ENCODE results near the gene RSPH6A. TPM values are rescaled to one million over a fixed set of nuclear protein-coding genes. Genes with fewer than 3 reads are reported as not detected.
A peak's percentile ranks its signal among the peaks of the same experiment; 100 is the strongest.

The RSPH6A gene
- total and polyA plus RNA-seq, 2 of the 13 experiments (the other 11 are each of a cell fraction or from before 2014, with no cell fraction given), result 0.07 TPM; not detected in 1

GRCh38 chr19:45815481-45816216 is 541 bp upstream of the RSPH6A start:
- H3K4me1 ChIP-seq (ENCODE audit: insufficient read depth, low read length), result no peaks in the 10 kb centered on the region
- in situ Hi-C loops (cut with HindIII; ENCODE audit: extremely low pct_ligation_motif_present, low pct_unique_long_range_greater_than_20kb), result loop anchor here (10.0 kb wide), 1 partner anchor 199 kb away; no protein-coding TSS in a partner anchor
- FAIRE-seq (no peak), ATAC-seq (no peak), DNase-seq (ENCODE audit: low spot score) (no peak)
- H3K9me3 ChIP-seq (ENCODE audit: low read length), result no peaks in the 10 kb centered on the region
- no peak overlapping the region for H3K4me2 ChIP-seq (ENCODE audit: low read depth, low read length)
- H2AFZ ChIP-seq (ENCODE audit: low read length), result no peak overlapping the region
- BruUV-seq (replicated peaks), result no TSS peak
- no peak overlapping the region for H3K9ac ChIP-seq (ENCODE audit: insufficient read depth, low read depth, low read length)
- H3K79me2 ChIP-seq (ENCODE audit: insufficient read depth, low read length), result no peaks in the 10 kb centered on the region
- intact Hi-C loops (cut with micrococcal nuclease; ENCODE audit: unreplicated experiment), result loop anchor here (5.0 kb wide), 2 partner anchors 197 to 262 kb away; no protein-coding TSS in a partner anchor
- CTCF ChIA-PET (ENCODE audit: low intra/inter-chr PET ratio, low total read pairs), result interaction anchor here (2.6 kb wide), 1 partner anchor 69 kb away, joined by 50 read pairs; the partner anchor contains the start of gene IRF2BP1
- TF ChIP-seq RBM22 (optimal IDR thresholded peaks at IDR 0.05; ENCODE audit: low read length) (peak; percentile 26), CENPX (CRISPR knock-in tag; IDR thresholded peaks at IDR 0.05) (no peak)
- 96% methylated on average over 40 of the region's 44 CpGs for WGBS (ENCODE audit: low lambda C conversion rate)
- no peaks in the 10 kb centered on the region for H3K27me3 ChIP-seq (ENCODE audit: control insufficient read depth in 1 of 2, insufficient read depth in 2 of 2, low read length in 2 of 2)
- H4K20me1 ChIP-seq (ENCODE audit: insufficient read depth, low read length), result no peaks in the 10 kb centered on the region
- peaks cover 5 to 6% of the 10 kb centered on the region in 2 experiments for H3K36me3 ChIP-seq (replicated peaks in 1 of 2; ENCODE audit: control insufficient read depth in 1 of 2, insufficient read depth in 2 of 2, low read length in 2 of 2)
- POLR2A ChIA-PET, result no interaction called here
- H3K4me3 ChIP-seq (replicated peaks in 1 of 3; ENCODE audit: insufficient read depth in 1 of 3, low read depth in 2 of 3, low read length in 3 of 3), result no peak overlapping the region
- no peak overlapping the region for H3K27ac ChIP-seq (ENCODE audit: extremely low read length, insufficient read depth, low read length)

- intact Hi-C loops (cut with micrococcal nuclease; ENCODE audit: unreplicated experiment), result no loop called here
- no peak overlapping the region for H2AFZ ChIP-seq (ENCODE audit: low read length)
- no peak for FAIRE-seq
- no peak for TF ChIP-seq CBX5 (CRISPR knock-in tag; IDR thresholded peaks at IDR 0.05; ENCODE audit: borderline replicate concordance)
- no peak for TF ChIP-seq TRIM22 (IDR thresholded peaks at IDR 0.05)
- no peak for TF ChIP-seq ZNF607 (CRISPR knock-in tag; IDR thresholded peaks at IDR 0.05; ENCODE audit: borderline replicate concordance)
- no peak for TF ChIP-seq ZFP62 (CRISPR knock-in tag; IDR thresholded peaks at IDR 0.05)
- no peak for TF ChIP-seq ZNF160 (CRISPR knock-in tag; IDR thresholded peaks at IDR 0.05)
- TF ChIP-seq HINFP (CRISPR knock-in tag; IDR thresholded peaks at IDR 0.05; ENCODE audit: low read depth), result no peak
- TF ChIP-seq ARNT2 (CRISPR knock-in tag; IDR thresholded peaks at IDR 0.05; ENCODE audit: low read depth), result no peak
- no peak for TF ChIP-seq ZKSCAN8 (CRISPR knock-in tag; IDR thresholded peaks at IDR 0.05; ENCODE audit: borderline replicate concordance)
Measured at GRCh38 chr19:45814166-45814780, 835 bp downstream of the RSPH6A start.

More at GRCh38 chr19:45814166-45814780, 835 bp downstream of the RSPH6A start:
- ChIA-PET CTCF (ENCODE audit: low intra/inter-chr PET ratio, low total read pairs) (no interaction called here), POLR2A (interaction anchor here (1.2 kb wide), 1 partner anchor 21 kb away, joined by 3 read pairs; the partner anchor contains the start of gene DMWD)
- H3K4me3 ChIP-seq (replicated peaks in 1 of 3; ENCODE audit: insufficient read depth in 1 of 3, low read depth in 2 of 3, low read length in 3 of 3), result no peak overlapping the region
- no peak for ATAC-seq
- peaks cover 0 to 1% of the 10 kb centered on the region in 2 experiments; a peak in 1 of 5 replicates for H3K36me3 ChIP-seq (replicated peaks in 1 of 2; ENCODE audit: control insufficient read depth in 1 of 2, insufficient read depth in 2 of 2, low read length in 2 of 2)
- H3K4me2 ChIP-seq (ENCODE audit: low read depth, low read length), result no peak overlapping the region
- H3K4me1 ChIP-seq (ENCODE audit: insufficient read depth, low read length), result peaks cover 7% of the 10 kb centered on the region
- no TSS peak for BruUV-seq (replicated peaks)
- no peaks in the 10 kb centered on the region for H3K79me2 ChIP-seq (ENCODE audit: insufficient read depth, low read length)
- no peak for DNase-seq (ENCODE audit: low spot score)
- no peak overlapping the region for H3K9ac ChIP-seq (ENCODE audit: insufficient read depth, low read depth, low read length)
- H4K20me1 ChIP-seq (ENCODE audit: insufficient read depth, low read length), result no peaks in the 10 kb centered on the region
- no peak overlapping the region for H3K27ac ChIP-seq (ENCODE audit: extremely low read length, insufficient read depth, low read length)
- in situ Hi-C loops (cut with HindIII; ENCODE audit: extremely low pct_ligation_motif_present, low pct_unique_long_range_greater_than_20kb), result loop anchor here (10.0 kb wide), 1 partner anchor 201 kb away; no protein-coding TSS in a partner anchor
- H3K9me3 ChIP-seq (ENCODE audit: low read length), result no peaks in the 10 kb centered on the region
- H3K27me3 ChIP-seq (ENCODE audit: control insufficient read depth in 1 of 2, insufficient read depth in 2 of 2, low read length in 2 of 2), result no peaks in the 10 kb centered on the region
- WGBS (ENCODE audit: low lambda C conversion rate), result 97% methylated on average over 6 of the region's 12 CpGs

Measured in HepG2 (cell line).